NCI-H2029 (cell line): ENCODE measurements around the gene CDC42EP5.
A peak's percentile ranks its signal among the peaks of the same experiment; 100 is the strongest.
"Not testable (repeated sequence)": the region's sequence is repeated elsewhere in the genome, so short reads cannot be mapped to it uniquely, and the experiment has no call there.

Experiments used
- DNase-seq: peaks from one replicate; lab custom pipeline; 2025; lab: John Stamatoyannopoulos, UW

The CDC42EP5 gene

GRCh38 chr19:54448774-54449700, 24.1 kb downstream of the CDC42EP5 start, which contains the start of gene LENG8:
TSS of gene LENG8 (plus strand) at chr19:54449199. CDS start at chr19:54451345, 2,146 bp downstream.
- DNase-seq: peak; percentile 94

- DNase-seq: peak; percentile 41
These were observed 24.9 kb downstream of the CDC42EP5 start for GRCh38 chr19:54448040-54448773.

- DNase-seq: not testable (repeated sequence)
These were observed 26.7 kb downstream of the CDC42EP5 start for GRCh38 chr19:54446349-54446748.

- DNase-seq: no peak
These were observed 28.4 kb downstream of the CDC42EP5 start for GRCh38 chr19:54444737-54445136.

- DNase-seq: no peak
These were observed 32.5 kb downstream of the CDC42EP5 start for GRCh38 chr19:54440641-54441040.

- DNase-seq: no peak
These were observed 33.8 kb downstream of the CDC42EP5 start for GRCh38 chr19:54439174-54439851.

GRCh38 chr19:54436628-54437252, 36.4 kb downstream of the CDC42EP5 start:
- DNase-seq: no peak

GRCh38 chr19:54436031-54436523, 37.0 kb downstream of the CDC42EP5 start:
- DNase-seq: no peak

- DNase-seq: no peak
These were observed 37.5 kb downstream of the CDC42EP5 start for GRCh38 chr19:54435551-54436016.

GRCh38 chr19:54434873-54435214, 38.3 kb downstream of the CDC42EP5 start:
- no peak for DNase-seq

- DNase-seq: no peak
These were observed 38.8 kb downstream of the CDC42EP5 start for GRCh38 chr19:54434112-54434872.

GRCh38 chr19:54433697-54434096, 39.4 kb downstream of the CDC42EP5 start:
- no peak for DNase-seq

GRCh38 chr19:54432144-54432738, 40.9 kb downstream of the CDC42EP5 start:
- DNase-seq: no peak

GRCh38 chr19:54431255-54431838, 41.7 kb downstream of the CDC42EP5 start:
- DNase-seq: peak; percentile 84

GRCh38 chr19:54430306-54431254, 42.5 kb downstream of the CDC42EP5 start:
- no peak for DNase-seq

GRCh38 chr19:54429545-54430227, 43.4 kb downstream of the CDC42EP5 start:
- no peak for DNase-seq

- DNase-seq: no peak
These were observed 44.0 kb downstream of the CDC42EP5 start for GRCh38 chr19:54429176-54429495.
